Spleen (tissue), 11 donors: ENCODE data around the gene CA10. TPM values are rescaled to one million over a fixed set of nuclear protein-coding genes. Genes with fewer than 3 reads are reported as not detected.

ENCODE experiments used
- DNase-seq: peaks from one replicate; pipeline ENCODE4 v3.0.0-alpha.2; 2020
- H3K27ac ChIP-seq, 8 donors: fragments of 200-600 bp; sonication (generic) in 7 of 8; 1 replicate in 4 of 8; 2 replicates in 4 of 8; pipeline versions ENCODE4 v1.5.0 to v1.8.0; 2016 to 2021; ENCODE audit warnings: inconsistent platforms in 4 of 8, mild to moderate bottlenecking in 4 of 8, moderate library complexity in 1 of 8
- H3K27me3 ChIP-seq, 7 donors: fragments of 200-600 bp; sonication (generic) in 6 of 7; replicated peaks in 1 of 7; 1 replicate in 4 of 7; 2 replicates in 3 of 7; pipeline versions ENCODE4 v1.5.0 to v1.8.0; 2016 to 2021; ENCODE audit warnings: inconsistent platforms in 3 of 7, mild to moderate bottlenecking in 1 of 7
- H3K36me3 ChIP-seq, 6 donors: fragments of 200-600 bp; sonication (generic) in 5 of 6; 1 replicate in 4 of 6; 2 replicates in 2 of 6; pipeline versions ENCODE4 v1.5.0 to v1.8.0; 2016 to 2021; ENCODE audit warnings: inconsistent platforms in 2 of 6
- H3K4me1 ChIP-seq, 6 donors: fragments of 200-600 bp; sonication (generic) in 5 of 6; 1 replicate in 3 of 6; 2 replicates in 3 of 6; pipeline versions ENCODE4 v1.5.0 to v1.8.0; 2016 to 2021; ENCODE audit warnings: inconsistent platforms in 3 of 6
- H3K4me3 ChIP-seq, 8 donors: fragments of 200-600 bp; sonication (generic) in 7 of 8; 1 replicate in 4 of 8; 2 replicates in 4 of 8; pipeline versions ENCODE4 v1.5.0 to v1.8.0; 2016 to 2021; ENCODE audit warnings: inconsistent platforms in 4 of 8, mild to moderate bottlenecking in 4 of 8, moderate library complexity in 2 of 8
- H3K9me3 ChIP-seq, 8 donors: fragments of 200-600 bp; sonication (generic) in 7 of 8; 1 replicate in 4 of 8; 2 replicates in 4 of 8; pipeline versions ENCODE4 v1.5.0 to v1.8.0; 2016 to 2021; ENCODE audit warnings: inconsistent platforms in 4 of 8
- POLR2A ChIP-seq, 3 donors: fragments of 450-650 bp; IDR thresholded peaks; one replicate each; pipeline ENCODE4 v1.5.1; 2017; ENCODE audit warnings: antibody characterized with exemption in 3 of 3, mild to moderate bottlenecking in 1 of 3
- POLR2AphosphoS5 ChIP-seq, 3 donors: sonication (generic); formaldehyde crosslinking; IDR thresholded peaks; one replicate each; pipeline ENCODE4 v1.5.1; 2017; ENCODE audit warnings: antibody characterized with exemption in 3 of 3
- WGBS, 5 donors: extraction: QIAGEN DNeasy Blood & Tissue Kit in 3 of 5; methylation state at CpG; one replicate each; pipeline versions ENCODE4 v1.1.5 to v1.1.7; 2013 to 2018; 5-methylcytosine and 5-hydroxymethylcytosine counted together
- intact Hi-C: fragments of 100-400 bp; cut with DNase I; formaldehyde crosslinking; loops from one replicate; pipeline ENCODE4 v1.15.0; 2023; ENCODE audit warnings: low total_unique reads
- polyA plus RNA-seq, 3 donors: library from polyadenylated mRNA; stranded (reverse); fragments of 200-250 nt; gene quantifications; one replicate each; pipeline ENCODE4 v1.2.1, GENCODE V29; 2013
- total RNA-seq, 7 donors: library from RNA; depleted of rRNA in 3 of 7; stranded (reverse); fragments of >200 nt in 3 of 7; fragmentation: NEBNext Ultra II Directional in 4 of 7; extraction: Animal tissue kit (Norgen Biotek cat#: 25700) in 4 of 7; gene quantifications; one replicate each; pipeline versions ENCODE4 v1.1.0 to v1.2.1, GENCODE V29; 2016 to 2021
- TF ChIP-seq, protein P1 (sequence below), 11 experiments: fragments of 200-600 bp in 7 of 11; fragments of 450-650 bp in 4 of 11; sonication (generic) in 4 of 11; IDR thresholded peaks in 8 of 11; conservative IDR thresholded peaks in 3 of 11; 1 replicate in 7 of 11; 2 replicates in 4 of 11; pipeline versions ENCODE4 v1.4.0 to v1.8.0; 2016 to 2021; ENCODE audit warnings: antibody characterized with exemption in 11 of 11, inconsistent platforms in 4 of 11, mild to moderate bottlenecking in 1 of 11
- donor health status: healthy with polysubstance abuse.
- donor health status: DM: no; HTN: no; CAD: no; lungs with moderate emphysema.
- donor health status: DM: no; HTN: no; CAD: no.
- donor health status: Bipolar disorder and iron deficiency.
- donor health status: healthy.
- donor health status: DM: no; HTN: no; CAD: no.
- donor health status: DM: yes; HTN: yes; CAD: no.

CA10 gene
- total and polyA plus RNA-seq, 10 donors: 0.19 to 0.22 TPM; not detected in 8

DNA sequence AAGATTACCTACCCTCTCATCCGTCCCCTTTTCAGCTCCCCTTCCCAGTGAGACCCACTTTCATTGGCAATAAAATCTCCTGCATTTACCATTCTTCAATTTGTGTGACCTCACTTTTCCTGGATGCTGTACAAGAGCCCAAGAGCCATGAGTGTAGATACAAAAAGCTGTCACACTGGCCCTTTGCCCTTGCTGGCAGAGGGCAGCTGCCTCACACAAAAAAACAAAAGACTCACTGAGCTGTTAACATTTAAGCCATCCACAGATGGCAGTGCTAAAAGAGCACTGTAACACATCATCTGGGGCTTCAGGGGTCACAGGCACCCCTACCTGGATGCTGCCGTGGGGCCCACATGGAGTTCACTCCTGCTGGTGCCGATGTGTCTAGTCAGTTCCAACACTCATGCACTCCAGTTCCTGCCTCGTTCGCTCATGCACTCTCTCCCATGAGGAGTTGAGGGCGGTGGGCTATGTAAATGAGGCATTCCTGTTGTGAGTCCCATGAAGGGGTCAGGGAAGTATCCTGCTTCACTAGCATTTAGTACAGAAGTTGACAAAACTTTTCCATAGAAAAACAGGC, 123.1 kb downstream of the CA10 start:
- no peak overlapping the region for H3K27ac ChIP-seq
- 81 to 90% (median 86%) methylated on average over 6 of the region's 6 CpGs for WGBS, 5 donors
- intact Hi-C loops: no loop called here
- no peaks in the 10 kb centered on the region for H3K27me3 ChIP-seq
- H3K4me1 ChIP-seq: no peaks in the 10 kb centered on the region
- TF ChIP-seq, protein P1, sequence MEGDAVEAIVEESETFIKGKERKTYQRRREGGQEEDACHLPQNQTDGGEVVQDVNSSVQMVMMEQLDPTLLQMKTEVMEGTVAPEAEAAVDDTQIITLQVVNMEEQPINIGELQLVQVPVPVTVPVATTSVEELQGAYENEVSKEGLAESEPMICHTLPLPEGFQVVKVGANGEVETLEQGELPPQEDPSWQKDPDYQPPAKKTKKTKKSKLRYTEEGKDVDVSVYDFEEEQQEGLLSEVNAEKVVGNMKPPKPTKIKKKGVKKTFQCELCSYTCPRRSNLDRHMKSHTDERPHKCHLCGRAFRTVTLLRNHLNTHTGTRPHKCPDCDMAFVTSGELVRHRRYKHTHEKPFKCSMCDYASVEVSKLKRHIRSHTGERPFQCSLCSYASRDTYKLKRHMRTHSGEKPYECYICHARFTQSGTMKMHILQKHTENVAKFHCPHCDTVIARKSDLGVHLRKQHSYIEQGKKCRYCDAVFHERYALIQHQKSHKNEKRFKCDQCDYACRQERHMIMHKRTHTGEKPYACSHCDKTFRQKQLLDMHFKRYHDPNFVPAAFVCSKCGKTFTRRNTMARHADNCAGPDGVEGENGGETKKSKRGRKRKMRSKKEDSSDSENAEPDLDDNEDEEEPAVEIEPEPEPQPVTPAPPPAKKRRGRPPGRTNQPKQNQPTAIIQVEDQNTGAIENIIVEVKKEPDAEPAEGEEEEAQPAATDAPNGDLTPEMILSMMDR (IDR thresholded peaks at IDR 0.05 in 8 of 11, conservative IDR thresholded peaks at IDR 0.05 in 3 of 11): no peak
- TF ChIP-seq POLR2AphosphoS5 (IDR thresholded peaks at IDR 0.05) (no peak), POLR2A (IDR thresholded peaks at IDR 0.05) (no peak)
- peak; percentile 52 for DNase-seq
- H3K4me3 ChIP-seq: no peak overlapping the region
- H3K9me3 ChIP-seq: no peaks in the 10 kb centered on the region
- no peaks in the 10 kb centered on the region for H3K36me3 ChIP-seq

DNA sequence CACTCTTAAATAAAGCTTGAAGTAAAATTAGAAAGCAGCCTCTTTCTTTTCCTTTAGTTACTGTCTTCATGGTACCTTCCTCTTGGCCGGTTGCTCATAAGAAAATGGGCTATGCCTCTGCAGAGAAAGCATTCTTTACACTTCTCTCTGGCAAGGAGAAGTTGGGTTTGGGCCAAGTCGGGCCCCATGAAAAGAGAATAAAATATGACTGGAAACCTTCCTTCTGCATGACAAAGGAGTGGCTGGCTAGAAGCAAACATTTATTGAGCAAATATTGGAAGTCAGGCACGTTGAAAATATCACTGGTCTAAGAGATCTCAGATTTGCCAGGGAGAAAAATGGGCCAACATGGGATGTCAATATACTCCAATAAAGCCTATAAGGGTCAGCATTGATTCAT, 126.1 kb downstream of the CA10 start:
- TF ChIP-seq POLR2A (IDR thresholded peaks at IDR 0.05) (no peak), POLR2AphosphoS5 (IDR thresholded peaks at IDR 0.05) (no peak)
- TF ChIP-seq, protein P1 (IDR thresholded peaks at IDR 0.05 in 8 of 11, conservative IDR thresholded peaks at IDR 0.05 in 3 of 11): no peak
- H3K9me3 ChIP-seq: no peaks in the 10 kb centered on the region
- intact Hi-C loops: no loop called here
- H3K4me3 ChIP-seq: no peak overlapping the region
- no peaks in the 10 kb centered on the region for H3K4me1 ChIP-seq
- no peak overlapping the region for H3K27ac ChIP-seq
- H3K27me3 ChIP-seq: no peaks in the 10 kb centered on the region
- no peaks in the 10 kb centered on the region for H3K36me3 ChIP-seq
- 65 to 76% (median 69%) methylated on average over 3 of the region's 3 CpGs for WGBS, 5 donors
- no peak for DNase-seq

DNA sequence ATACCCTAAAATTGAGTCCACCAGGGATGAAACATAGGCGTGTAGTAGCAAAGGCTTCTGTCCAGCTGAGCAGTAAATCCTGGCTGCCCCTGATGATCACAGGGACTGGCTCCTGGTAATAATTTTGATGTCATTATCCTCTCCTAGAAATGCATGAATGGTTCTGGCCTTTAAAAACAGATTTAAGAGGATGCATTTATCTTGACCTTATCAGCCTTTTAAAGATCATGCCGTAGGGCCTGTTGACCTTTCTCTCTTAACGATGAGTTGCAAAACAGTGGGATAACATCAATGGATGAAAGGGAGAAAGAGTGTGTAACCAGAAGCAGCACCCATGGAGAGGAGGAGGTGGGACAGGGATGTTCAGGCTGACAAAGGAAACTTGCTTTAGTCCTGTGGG, 128.5 kb downstream of the CA10 start:
- DNase-seq: no peak
- WGBS, 5 donors: 56 to 68% (median 61%) methylated on average over 3 of the region's 3 CpGs
- Histone ChIP-seq H3K27me3 (no peaks in the 10 kb centered on the region), H3K9me3 (no peaks in the 10 kb centered on the region), H3K27ac (no peak overlapping the region), H3K4me3 (no peak overlapping the region), H3K4me1 (no peaks in the 10 kb centered on the region), H3K36me3 (no peaks in the 10 kb centered on the region)
- TF ChIP-seq POLR2A (IDR thresholded peaks at IDR 0.05): no peak
- TF ChIP-seq, protein P1 (IDR thresholded peaks at IDR 0.05 in 8 of 11, conservative IDR thresholded peaks at IDR 0.05 in 3 of 11): no peak
- no peak for TF ChIP-seq POLR2AphosphoS5 (IDR thresholded peaks at IDR 0.05)
- intact Hi-C loops: no loop called here

DNA sequence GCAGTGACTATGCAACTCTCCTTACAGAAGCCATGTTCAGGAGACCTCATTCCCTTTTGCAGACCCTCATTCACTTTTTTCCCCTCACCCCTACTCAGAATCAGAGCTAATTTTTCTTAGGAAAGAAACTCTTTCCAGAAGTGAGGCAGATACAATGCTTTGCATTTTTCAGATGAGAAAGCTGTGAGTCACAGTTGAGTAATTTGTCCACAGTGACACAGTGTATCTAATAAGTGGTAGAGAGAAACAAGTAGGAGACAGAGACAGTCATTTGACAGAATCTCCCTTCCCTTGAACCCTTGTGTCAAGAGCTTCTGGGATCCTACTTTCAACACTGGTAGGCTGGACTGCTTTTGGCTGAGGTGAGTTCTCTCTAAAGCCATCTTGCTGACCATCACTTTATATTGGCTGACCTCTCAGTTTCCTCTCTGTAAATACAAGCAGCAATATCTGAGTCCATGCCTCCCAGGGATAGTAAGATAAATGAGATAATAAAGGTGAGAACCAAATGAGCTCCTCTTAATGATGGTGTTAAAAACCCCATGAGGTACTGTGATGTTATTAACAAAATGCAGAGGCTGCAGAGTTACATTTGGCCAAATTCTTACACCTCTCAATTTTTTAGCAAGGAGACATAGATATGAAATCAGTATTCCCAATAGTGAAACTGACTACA, 130.8 kb downstream of the CA10 start:
- DNase-seq: no peak
- intact Hi-C loops: no loop called here
- Histone ChIP-seq H3K27ac (no peak overlapping the region), H3K27me3 (no peaks in the 10 kb centered on the region), H3K4me3 (no peak overlapping the region), H3K9me3 (no peaks in the 10 kb centered on the region), H3K36me3 (no peaks in the 10 kb centered on the region), H3K4me1 (no peaks in the 10 kb centered on the region)
- TF ChIP-seq, protein P1 (IDR thresholded peaks at IDR 0.05 in 8 of 11, conservative IDR thresholded peaks at IDR 0.05 in 3 of 11): no peak
- no peak for TF ChIP-seq POLR2AphosphoS5 (IDR thresholded peaks at IDR 0.05)
- no peak for TF ChIP-seq POLR2A (IDR thresholded peaks at IDR 0.05)
